Ovary (tissue), 9 donors: ENCODE measurements around the gene MAB21L3. TPM values are rescaled to one million over a fixed set of nuclear protein-coding genes. Genes with fewer than 3 reads are reported as not detected.

Experiments used
- DNase-seq, 5 donors: peaks; one replicate each; pipeline ENCODE4 v3.0.0-alpha.2; 2019 to 2020
- H3K27ac ChIP-seq, 2 donors: fragments of 200-600 bp; one replicate each; pipeline versions ENCODE4 v1.5.1 to v1.8.0; 2019 to 2022
- H3K27me3 ChIP-seq: fragments of 200-600 bp; one replicate; pipeline ENCODE4 v1.8.0; 2022
- H3K36me3 ChIP-seq: fragments of 200-600 bp; sonication (generic); one replicate; pipeline ENCODE4 v1.5.1; 2019
- H3K4me1 ChIP-seq: one replicate; pipeline ENCODE4 v1.8.1; 2013; ENCODE audit warnings: mild to moderate bottlenecking, moderate library complexity; ENCODE audit not compliant: insufficient read depth
- H3K4me3 ChIP-seq: fragments of 200-600 bp; sonication (generic); one replicate; pipeline ENCODE4 v1.5.1; 2017
- H3K9me3 ChIP-seq, 2 donors: fragments of 200-600 bp in 1 of 2; sonication (generic) in 1 of 2; one replicate each; pipeline versions ENCODE4 v1.5.1 to v1.8.1; 2013 to 2019; ENCODE audit warnings: mild to moderate bottlenecking in 1 of 2, moderate library complexity in 1 of 2
- EP300 ChIP-seq: sonication (generic); formaldehyde crosslinking; IDR thresholded peaks from one replicate; pipeline ENCODE4 v1.6.1; 2017; ENCODE audit warnings: antibody characterized with exemption
- POLR2A ChIP-seq: fragments of 450-650 bp; IDR thresholded peaks from one replicate; pipeline ENCODE4 v1.6.1; 2017; ENCODE audit warnings: antibody characterized with exemption, mild to moderate bottlenecking, moderate library complexity
- WGBS, 3 donors: extraction: QIAGEN DNeasy Blood & Tissue Kit in 1 of 3; methylation state at CpG; one replicate each; pipeline versions ENCODE4 v1.1.5 to v1.1.7; 2013 to 2017; 5-methylcytosine and 5-hydroxymethylcytosine counted together
- intact Hi-C, 4 donors: fragments of 100-400 bp; cut with DNase I; formaldehyde crosslinking; loops; one replicate each; pipeline versions ENCODE4 v1.11.0 to v1.15.1; 2022 to 2023
- polyA plus RNA-seq, 2 donors: library from polyadenylated mRNA; stranded (reverse); fragments of 200-250 nt in 1 of 2; fragments of 350-450 nt in 1 of 2; fragmentation: Illumina TruSeq in 1 of 2; extraction: RNeasy Lipid Tissue Mini Kit (QIAGEN cat#74804) in 1 of 2; gene quantifications; one replicate each; pipeline ENCODE4 v1.2.3, GENCODE V29; 2013 to 2014
- total RNA-seq, 7 donors: library from RNA; depleted of rRNA in 2 of 7; stranded (reverse); fragments of >200 nt in 2 of 7; fragmentation: NEBNext Ultra II Directional in 3 of 7; extraction: Animal tissue kit (Norgen Biotek cat#: 25700) in 3 of 7; gene quantifications; one replicate each; pipeline versions ENCODE4 v1.1.0 to v1.2.4, GENCODE V29; 2016 to 2023
- TF ChIP-seq, protein P1 (sequence below), 3 donors: fragments of 450-650 bp in 2 of 3; fragments of 200-600 bp in 1 of 3; IDR thresholded peaks; one replicate each; pipeline versions ENCODE4 v1.5.1 to v1.8.0; 2016 to 2022; ENCODE audit warnings: antibody characterized with exemption in 3 of 3, mild to moderate bottlenecking in 1 of 3
- donor health status: DM: no; HTN: no; CAD: no; lungs with moderate emphysema.
- donor health status: DM: no; HTN: no; CAD: no.
- donor health status: Bipolar disorder and iron deficiency.
- donor health status: DM: yes; HTN: yes; CAD: no.
- donor health status: DM: no; HTN: no; CAD: no.
- donor health status: DM: yes; HTN: yes; CAD: no.

The MAB21L3 gene
- total and polyA plus RNA-seq, 9 donors = not detected

- intact Hi-C loops = no loop called here
- Histone ChIP-seq H3K9me3 (peaks cover 0 to 4% of the 10 kb centered on the region in 2 donors), H3K36me3 (no peaks in the 10 kb centered on the region), H3K4me1 (no peaks in the 10 kb centered on the region), H3K27ac (no peak overlapping the region), H3K4me3 (no peak overlapping the region), H3K27me3 (no peaks in the 10 kb centered on the region)
- no peak for TF ChIP-seq EP300
- TF ChIP-seq, protein P1, sequence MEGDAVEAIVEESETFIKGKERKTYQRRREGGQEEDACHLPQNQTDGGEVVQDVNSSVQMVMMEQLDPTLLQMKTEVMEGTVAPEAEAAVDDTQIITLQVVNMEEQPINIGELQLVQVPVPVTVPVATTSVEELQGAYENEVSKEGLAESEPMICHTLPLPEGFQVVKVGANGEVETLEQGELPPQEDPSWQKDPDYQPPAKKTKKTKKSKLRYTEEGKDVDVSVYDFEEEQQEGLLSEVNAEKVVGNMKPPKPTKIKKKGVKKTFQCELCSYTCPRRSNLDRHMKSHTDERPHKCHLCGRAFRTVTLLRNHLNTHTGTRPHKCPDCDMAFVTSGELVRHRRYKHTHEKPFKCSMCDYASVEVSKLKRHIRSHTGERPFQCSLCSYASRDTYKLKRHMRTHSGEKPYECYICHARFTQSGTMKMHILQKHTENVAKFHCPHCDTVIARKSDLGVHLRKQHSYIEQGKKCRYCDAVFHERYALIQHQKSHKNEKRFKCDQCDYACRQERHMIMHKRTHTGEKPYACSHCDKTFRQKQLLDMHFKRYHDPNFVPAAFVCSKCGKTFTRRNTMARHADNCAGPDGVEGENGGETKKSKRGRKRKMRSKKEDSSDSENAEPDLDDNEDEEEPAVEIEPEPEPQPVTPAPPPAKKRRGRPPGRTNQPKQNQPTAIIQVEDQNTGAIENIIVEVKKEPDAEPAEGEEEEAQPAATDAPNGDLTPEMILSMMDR (IDR thresholded peaks at IDR 0.05) = no peak
- no peak for TF ChIP-seq POLR2A
- no peak for DNase-seq
Observed at GRCh38 chr1:116087628-116088027, 23.6 kb upstream of the MAB21L3 start.

- H3K27ac ChIP-seq = no peak overlapping the region
- TF ChIP-seq POLR2A (no peak), EP300 (no peak)
- TF ChIP-seq, protein P1 (IDR thresholded peaks at IDR 0.05) = no peak
- no peaks in the 10 kb centered on the region for H3K36me3 ChIP-seq
- intact Hi-C loops = no loop called here
- no peak overlapping the region for H3K4me3 ChIP-seq
- H3K27me3 ChIP-seq = no peaks in the 10 kb centered on the region
- no peaks in the 10 kb centered on the region for H3K4me1 ChIP-seq
- no peak for DNase-seq
- WGBS, 3 donors = 89 to 98% (median 95%) methylated on average over 1 of the region's 1 CpG
- peaks cover 0 to 4% of the 10 kb centered on the region in 2 donors for H3K9me3 ChIP-seq
Observed at GRCh38 chr1:116089870-116090269, 21.3 kb upstream of the MAB21L3 start.

GRCh38 chr1:116091083-116091482 lies 20.1 kb upstream of the MAB21L3 start:
- Histone ChIP-seq H3K9me3 (peaks cover 0 to 4% of the 10 kb centered on the region in 2 donors), H3K27me3 (no peaks in the 10 kb centered on the region), H3K4me3 (no peak overlapping the region), H3K4me1 (no peaks in the 10 kb centered on the region), H3K36me3 (no peaks in the 10 kb centered on the region), H3K27ac (no peak overlapping the region)
- no peak for DNase-seq
- WGBS, 3 donors = 87 to 94% (median 92%) methylated on average over 1 of the region's 1 CpG
- intact Hi-C loops = no loop called here
- TF ChIP-seq POLR2A (no peak), EP300 (no peak)
- TF ChIP-seq, protein P1 (IDR thresholded peaks at IDR 0.05) = no peak

DNA sequence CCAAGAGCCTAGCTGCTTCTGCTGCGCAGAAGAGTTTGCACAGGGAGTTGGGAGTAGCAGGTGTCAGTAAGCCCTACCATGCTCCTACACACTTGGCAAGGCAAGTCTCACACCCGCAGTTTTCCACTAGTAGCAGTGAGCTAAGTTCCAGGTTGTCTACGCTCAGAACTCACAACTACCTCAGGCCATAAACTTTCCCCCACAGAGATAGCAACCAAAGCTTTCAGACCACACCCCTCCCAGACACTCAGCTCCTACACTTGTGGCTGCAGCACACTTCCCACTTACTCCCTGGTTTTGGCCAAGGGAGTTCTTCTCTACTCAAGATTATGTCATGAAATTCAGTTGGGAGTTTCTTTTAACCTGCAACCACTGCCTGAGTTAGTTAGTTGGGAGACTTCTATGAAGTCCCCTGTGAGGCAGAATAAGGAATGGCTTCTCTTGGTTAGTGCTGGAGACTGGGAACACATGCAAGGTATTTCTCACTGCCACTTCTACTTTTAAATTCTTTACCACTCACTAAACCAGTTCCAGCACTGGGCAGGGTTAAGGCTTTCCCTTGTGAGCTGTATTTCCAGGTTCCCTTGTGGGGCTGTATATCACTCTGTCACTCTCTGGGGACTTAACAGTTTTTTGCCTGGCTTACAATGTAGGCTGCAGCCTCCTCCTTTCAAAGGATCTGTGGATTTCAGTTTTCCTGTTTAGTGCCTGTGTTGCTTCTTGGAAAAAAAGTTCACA lies 18.3 kb upstream of the MAB21L3 start:
- Histone ChIP-seq H3K27me3 (no peaks in the 10 kb centered on the region), H3K4me3 (no peak overlapping the region), H3K4me1 (no peaks in the 10 kb centered on the region), H3K27ac (no peak overlapping the region), H3K36me3 (no peaks in the 10 kb centered on the region), H3K9me3 (peaks cover 0 to 4% of the 10 kb centered on the region in 2 donors)
- TF ChIP-seq, protein P1 (IDR thresholded peaks at IDR 0.05) = no peak
- TF ChIP-seq POLR2A (no peak), EP300 (no peak)
- intact Hi-C loops = no loop called here
- WGBS, 3 donors = 57 to 59% (median 59%) methylated on average over 3 of the region's 3 CpGs
- no peak for DNase-seq
